ENCODE measurements around the gene GRK5. TPM values are rescaled to one million over a fixed set of nuclear protein-coding genes. Genes with fewer than 3 reads are reported as not detected.

The GRK5 gene
- total RNA-seq, 2 donors from 2014 or later, result 85.3 to 90.2 TPM

- Histone ChIP-seq H3K9me3 (no peaks in the 10 kb centered on the region), H3K27ac (no peak overlapping the region), H3K4me1 (ENCODE audit: control insufficient read depth in 1 of 2, low read depth in 2 of 2) (peaks cover 14 to 44% of the 10 kb centered on the region in 2 donors), H3K27me3 (replicated peaks; ENCODE audit: insufficient read depth) (no peaks in the 10 kb centered on the region), H3K4me3 (no peak overlapping the region), H3K36me3 (peaks cover 27% of the 10 kb centered on the region)
- no peak for TF ChIP-seq CTCF (IDR thresholded peaks at IDR 0.05)
- DNase-seq (ENCODE audit: low spot score), result no peak
- no peak for ATAC-seq (ENCODE audit: insufficient number of reproducible peaks, low FRiP score, low read depth)
These were observed 215.5 kb downstream of the GRK5 start for GRCh38 chr10:119422682-119423509.

- peaks cover 14 to 44% of the 10 kb centered on the region in 2 donors for H3K4me1 ChIP-seq (ENCODE audit: control insufficient read depth in 1 of 2, low read depth in 2 of 2)
- H3K27ac ChIP-seq, result no peak overlapping the region
- no peak for DNase-seq (ENCODE audit: low spot score)
- no peak for ATAC-seq (ENCODE audit: insufficient number of reproducible peaks, low FRiP score, low read depth)
- no peaks in the 10 kb centered on the region for H3K9me3 ChIP-seq
- H3K27me3 ChIP-seq (replicated peaks; ENCODE audit: insufficient read depth), result no peaks in the 10 kb centered on the region
- TF ChIP-seq CTCF (IDR thresholded peaks at IDR 0.05), result no peak
- H3K36me3 ChIP-seq, result peaks cover 35% of the 10 kb centered on the region
- no peak overlapping the region for H3K4me3 ChIP-seq
These were observed 216.3 kb downstream of the GRK5 start for GRCh38 chr10:119423510-119424257.

- H3K4me3 ChIP-seq, result no peak overlapping the region
- no peak for TF ChIP-seq CTCF (IDR thresholded peaks at IDR 0.05)
- peaks cover 38% of the 10 kb centered on the region for H3K36me3 ChIP-seq
- H3K9me3 ChIP-seq, result no peaks in the 10 kb centered on the region
- H3K27ac ChIP-seq, result no peak overlapping the region
- no peaks in the 10 kb centered on the region for H3K27me3 ChIP-seq (replicated peaks; ENCODE audit: insufficient read depth)
- H3K4me1 ChIP-seq (ENCODE audit: control insufficient read depth in 1 of 2, low read depth in 2 of 2), result peaks cover 14 to 44% of the 10 kb centered on the region in 2 donors
- ATAC-seq (ENCODE audit: insufficient number of reproducible peaks, low FRiP score, low read depth), result no peak
- DNase-seq (ENCODE audit: low spot score), result no peak
These were observed 217.0 kb downstream of the GRK5 start for GRCh38 chr10:119424258-119424975.

DNA sequence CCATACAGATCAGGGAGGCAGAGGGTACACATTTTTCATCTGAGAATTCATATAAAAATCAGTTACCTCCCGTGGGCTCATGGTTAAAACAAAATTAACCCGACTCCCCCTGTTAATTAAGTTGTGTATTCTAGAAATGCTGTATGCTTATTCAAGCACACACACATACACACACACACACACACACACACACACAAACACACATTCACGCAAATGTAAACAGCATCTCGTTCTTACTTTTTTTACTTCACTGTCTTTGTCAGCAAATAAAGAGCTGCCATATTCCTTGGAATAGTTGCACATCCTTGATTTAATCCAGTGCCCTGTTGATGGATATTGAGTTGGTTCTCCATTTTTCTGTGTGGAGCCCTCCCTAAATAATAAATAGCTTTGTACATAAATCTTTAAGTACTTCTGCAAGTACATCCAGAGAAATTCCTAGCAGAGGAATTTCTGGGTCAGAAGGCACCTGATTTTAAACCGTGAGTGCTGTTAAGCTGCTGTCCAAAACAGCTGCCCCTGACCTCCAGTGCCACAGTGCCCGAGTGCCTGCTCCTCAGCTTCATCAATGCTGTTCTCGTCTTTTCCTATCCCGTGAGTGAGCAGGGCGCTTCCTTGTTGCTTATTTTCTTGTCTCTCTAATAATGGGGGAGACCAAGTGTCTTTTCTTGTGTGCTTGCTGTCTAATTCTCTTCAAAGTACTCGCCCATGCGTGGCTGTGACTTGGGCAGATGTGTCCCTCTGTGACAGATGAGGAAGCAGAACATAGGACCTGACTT, 217.9 kb downstream of the GRK5 start:
- Histone ChIP-seq H3K27me3 (replicated peaks; ENCODE audit: insufficient read depth) (no peaks in the 10 kb centered on the region), H3K36me3 (peaks cover 46% of the 10 kb centered on the region), H3K27ac (no peak overlapping the region), H3K4me1 (ENCODE audit: control insufficient read depth in 1 of 2, low read depth in 2 of 2) (peaks cover 14 to 44% of the 10 kb centered on the region in 2 donors), H3K9me3 (no peaks in the 10 kb centered on the region), H3K4me3 (no peak overlapping the region)
- DNase-seq (ENCODE audit: low spot score) (no peak), ATAC-seq (ENCODE audit: insufficient number of reproducible peaks, low FRiP score, low read depth) (no peak)
- no peak for TF ChIP-seq CTCF (IDR thresholded peaks at IDR 0.05)
